Activated CD4-positive, alpha-beta memory T cell treated with anti-CD3 and anti-CD28 coated beads, Interleukin-2, amount 10 ng/mL, durations not matched to agents 7 days and 5 days (primary cell): ENCODE results near the gene CDK6. TPM values are rescaled to one million over a fixed set of nuclear protein-coding genes. Genes with fewer than 3 reads are reported as not detected.

ENCODE experiments used
- CTCF ChIA-PET: fragments of 350-600 bp; sonication (Branson Sonifier 250); formaldehyde crosslinking; loops from one replicate; lab custom pipeline; 2021; ENCODE audit warnings: antibody characterized with exemption, inconsistent platforms; lab: Charles Lee
- POLR2A ChIA-PET: fragments of 350-600 bp; sonication (Branson Sonifier 250); formaldehyde crosslinking; loops from one replicate; lab custom pipeline; 2021; ENCODE audit warnings: antibody characterized with exemption; lab: Charles Lee
- DNase-seq: peaks from one replicate; pipeline ENCODE4 v3.0.0-alpha.2; 2020
- H3K27ac Mint-ChIP-seq: one replicate; pipeline ENCODE4 v1.8.0; 2021; ENCODE audit warnings: mild to moderate bottlenecking, mixed read lengths
- H3K27me3 Mint-ChIP-seq: one replicate; pipeline ENCODE4 v1.8.0; 2021; ENCODE audit warnings: mixed read lengths
- H3K36me3 Mint-ChIP-seq: one replicate; pipeline ENCODE4 v1.8.0; 2021; ENCODE audit warnings: low read depth, mixed read lengths
- H3K4me1 Mint-ChIP-seq: one replicate; pipeline ENCODE4 v1.8.0; 2021; ENCODE audit warnings: mixed read lengths
- H3K4me3 Mint-ChIP-seq: one replicate; pipeline ENCODE4 v1.8.0; 2021; ENCODE audit warnings: mild to moderate bottlenecking, mixed read lengths
- H3K9me3 Mint-ChIP-seq: one replicate; pipeline ENCODE4 v1.8.0; 2021; ENCODE audit warnings: mixed read lengths
- total RNA-seq, 2 experiments: library from RNA; stranded (reverse); gene quantifications; one replicate each; pipeline ENCODE4 v1.2.3, GENCODE V29; 2021

CDK6 gene
- total RNA-seq, 2 experiments from 2014 or later = 105 TPM

DNA sequence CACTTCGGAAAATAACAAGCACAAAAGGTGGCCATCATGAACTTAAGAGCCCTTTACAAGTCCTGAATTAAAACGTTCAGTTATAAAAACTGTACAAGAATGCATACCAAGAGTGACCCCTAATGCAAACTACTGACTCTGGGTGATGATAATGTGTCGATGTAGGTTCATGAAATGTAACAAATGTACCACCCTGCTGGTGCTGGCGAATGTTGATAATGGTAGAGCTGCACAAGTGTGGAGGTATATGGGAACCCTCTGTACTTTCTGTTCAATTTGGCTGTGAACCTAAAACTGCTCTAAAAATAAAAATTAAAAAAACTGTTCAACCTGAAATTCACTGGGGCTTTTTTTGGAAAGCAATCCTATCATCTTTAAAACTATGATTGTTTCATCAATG lies 249.5 kb downstream of the CDK6 start:
- ChIA-PET POLR2A (interaction anchor here (1.3 kb wide), 1 partner anchor 25 kb away, joined by 3 read pairs; no protein-coding TSS in a partner anchor), CTCF (interaction anchor here (2.0 to 4.1 kb wide), 2 partner anchors 25 to 58 kb away, joined by 6 to 43 read pairs; partner anchors contain the start of genes PEX1 and RBM48)
- Mint-ChIP-seq H3K27me3 (no peaks in the 10 kb centered on the region), H3K9me3 (peaks cover 4% of the 10 kb centered on the region), H3K27ac (peak overlapping the region; percentile 57), H3K4me1 (peaks cover 60% of the 10 kb centered on the region), H3K36me3 (peaks cover 52% of the 10 kb centered on the region), H3K4me3 (no peak overlapping the region)
- no peak for DNase-seq

DNA sequence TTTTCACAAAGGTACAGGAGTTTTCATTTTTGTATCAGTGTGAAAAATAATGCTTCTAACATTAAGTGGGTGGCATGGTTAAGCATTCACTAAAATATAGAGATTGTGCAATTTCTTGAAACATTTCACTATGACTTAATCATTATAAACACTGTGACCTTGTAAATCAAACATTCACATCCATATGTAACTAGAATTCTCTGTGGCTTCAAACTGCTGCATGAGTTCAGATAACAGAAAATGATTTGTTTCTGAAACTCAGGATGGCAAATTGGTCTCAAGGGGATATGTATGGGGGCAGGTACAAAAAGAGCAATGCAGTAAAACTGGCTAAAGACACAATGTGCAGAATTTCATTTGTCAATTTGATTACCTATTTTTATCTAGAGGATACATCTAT lies 250.0 kb downstream of the CDK6 start:
- Mint-ChIP-seq H3K36me3 (peaks cover 52% of the 10 kb centered on the region), H3K27me3 (no peaks in the 10 kb centered on the region), H3K9me3 (peaks cover 4% of the 10 kb centered on the region), H3K4me1 (peaks cover 60% of the 10 kb centered on the region), H3K4me3 (no peak overlapping the region), H3K27ac (peak overlapping the region; percentile 57)
- ChIA-PET POLR2A (no interaction called here), CTCF (interaction anchor here (2.0 kb wide), 1 partner anchor 58 kb away, joined by 6 read pairs; the partner anchor contains the start of genes PEX1 and RBM48)
- no peak for DNase-seq

DNA sequence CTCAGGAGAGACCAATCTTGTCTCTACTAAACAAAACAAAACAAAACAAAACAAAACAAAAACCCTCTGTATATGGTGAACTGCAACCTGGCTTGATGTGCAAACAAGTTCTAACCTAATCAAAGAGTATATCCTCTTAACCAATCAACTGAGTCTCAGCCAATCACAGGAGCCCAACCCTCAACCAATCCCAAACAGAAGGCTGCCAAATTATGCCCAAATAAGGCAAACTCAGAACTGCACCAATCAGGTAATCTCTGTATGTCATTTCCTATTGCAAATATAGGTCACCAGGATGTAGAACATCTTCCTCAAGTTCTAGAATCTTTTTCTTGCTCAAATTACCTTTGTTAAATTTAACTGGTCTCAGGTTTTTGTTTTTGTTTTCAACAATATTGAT lies 251.4 kb downstream of the CDK6 start:
- Mint-ChIP-seq H3K9me3 (peaks cover 4% of the 10 kb centered on the region), H3K4me1 (peaks cover 58% of the 10 kb centered on the region), H3K4me3 (no peak overlapping the region), H3K27me3 (no peaks in the 10 kb centered on the region), H3K27ac (peak overlapping the region; percentile 60), H3K36me3 (peaks cover 58% of the 10 kb centered on the region)
- no peak for DNase-seq
- ChIA-PET CTCF (interaction anchor here (2.0 kb wide), 1 partner anchor 56 kb away, joined by 6 read pairs; the partner anchor contains the start of genes PEX1 and RBM48), POLR2A (interaction anchor here (1.0 kb wide), 1 partner anchor 54 kb away, joined by 3 read pairs; no protein-coding TSS in a partner anchor)

DNA sequence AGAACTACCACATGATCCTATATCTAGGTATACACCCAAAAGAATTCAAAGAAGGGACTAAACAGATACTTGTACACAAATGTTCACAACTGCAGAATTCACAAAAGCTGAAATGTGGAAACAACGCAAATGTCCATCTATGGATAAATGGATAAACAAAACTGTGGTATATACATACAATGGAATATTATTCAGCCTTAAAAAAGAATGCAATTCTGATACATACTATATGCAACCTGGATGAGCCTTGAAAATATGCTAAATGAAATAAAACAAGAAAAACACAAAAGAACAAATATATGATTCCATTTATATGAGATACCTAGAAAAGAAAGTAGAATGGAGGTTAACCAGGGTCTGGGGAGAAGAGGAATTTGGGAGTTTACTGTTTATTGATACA lies 253.4 kb downstream of the CDK6 start:
- no peak overlapping the region for H3K4me3 Mint-ChIP-seq
- peaks cover 65% of the 10 kb centered on the region for H3K36me3 Mint-ChIP-seq

DNA sequence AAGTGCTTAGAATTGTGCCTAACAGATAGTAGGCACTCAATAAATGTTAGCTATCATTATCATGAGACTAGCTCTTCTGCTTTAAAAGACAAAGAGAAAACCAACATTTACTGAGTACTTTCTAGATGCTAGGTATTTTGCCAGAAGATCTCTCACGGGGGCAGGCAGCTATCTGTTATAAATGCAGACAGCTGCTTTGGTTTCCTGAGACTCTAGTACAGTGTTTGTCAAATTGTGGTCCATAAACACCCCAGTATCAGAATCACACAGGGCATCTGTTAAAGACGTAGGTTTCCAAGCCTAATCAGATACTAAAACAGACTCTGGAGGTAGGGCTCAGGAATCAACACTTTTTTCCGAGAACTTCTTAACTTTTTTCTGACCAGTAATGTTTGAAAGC lies 260.1 kb downstream of the CDK6 start:
- no peaks in the 10 kb centered on the region for H3K9me3 Mint-ChIP-seq
- no peak overlapping the region for H3K27ac Mint-ChIP-seq
- H3K36me3 Mint-ChIP-seq = peaks cover 62% of the 10 kb centered on the region
- ChIA-PET CTCF (interaction anchor here (0.6 to 2.0 kb wide), 3 partner anchors 11 to 48 kb away, joined by 3 to 7 read pairs (median 6); partner anchors contain the start of genes FAM133B, PEX1 and RBM48), POLR2A (interaction anchor here (1.3 kb wide), 1 partner anchor 48 kb away, joined by 4 read pairs; the partner anchor contains the start of genes PEX1 and RBM48)
- no peak overlapping the region for H3K4me3 Mint-ChIP-seq
- no peaks in the 10 kb centered on the region for H3K27me3 Mint-ChIP-seq
- no peak for DNase-seq
- H3K4me1 Mint-ChIP-seq = peaks cover 9% of the 10 kb centered on the region

More for the DNA sequence above, 253.4 kb downstream of the CDK6 start:
- CTCF ChIA-PET = no interaction called here
- Mint-ChIP-seq H3K27me3 (no peaks in the 10 kb centered on the region), H3K27ac (no peak overlapping the region), H3K9me3 (peaks cover 4% of the 10 kb centered on the region), H3K4me1 (peaks cover 42% of the 10 kb centered on the region)
- POLR2A ChIA-PET = no interaction called here
- no peak for DNase-seq

DNA sequence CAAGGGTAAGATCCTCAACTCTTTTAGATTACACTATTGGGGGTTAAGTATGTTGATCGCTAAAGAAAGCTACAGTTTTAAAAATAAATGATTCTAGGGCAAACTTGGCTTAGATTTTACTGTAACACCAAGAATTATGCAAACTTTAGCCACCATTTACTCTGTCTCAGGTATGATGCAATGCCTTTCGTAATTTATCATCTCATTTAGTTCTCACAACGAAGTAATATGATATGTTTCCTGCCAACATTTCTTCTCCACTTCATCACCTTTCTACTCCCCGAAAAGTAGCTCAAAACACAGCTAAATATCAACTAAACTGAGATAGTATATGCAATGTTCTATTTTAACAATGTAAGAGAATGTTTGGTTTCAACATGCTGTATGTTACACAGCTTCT lies 267.2 kb downstream of the CDK6 start:
- no peak overlapping the region for H3K27ac Mint-ChIP-seq
- POLR2A ChIA-PET = no interaction called here

DNA sequence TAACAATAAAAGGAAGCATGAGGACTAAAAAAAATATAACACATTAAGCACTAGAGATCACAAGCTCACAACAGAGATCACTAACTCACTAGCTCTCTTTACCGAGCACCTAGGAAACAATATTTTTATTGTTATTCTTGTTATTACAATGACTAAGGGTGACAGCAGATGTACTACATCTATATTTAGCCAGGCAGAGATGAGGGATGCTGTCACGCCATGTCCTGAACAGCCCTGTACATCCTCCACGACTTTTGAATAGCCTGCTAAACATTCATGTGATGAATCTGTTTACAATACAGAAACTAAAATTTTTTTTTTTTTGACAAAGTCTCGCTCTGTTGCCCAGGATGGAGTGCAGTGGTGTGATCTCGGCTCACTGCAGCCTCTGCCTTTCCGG lies 268.9 kb downstream of the CDK6 start:
- peaks cover 2% of the 10 kb centered on the region for H3K4me1 Mint-ChIP-seq
- CTCF ChIA-PET = no interaction called here
- H3K4me3 Mint-ChIP-seq = no peak overlapping the region
- POLR2A ChIA-PET = interaction anchor here (1.1 to 1.4 kb wide), 3 partner anchors 9 to 39 kb away, joined by 3 to 4 read pairs (median 3); partner anchors contain the start of genes FAM133B, PEX1 and RBM48
- DNase-seq = no peak
- no peaks in the 10 kb centered on the region for H3K27me3 Mint-ChIP-seq
- H3K36me3 Mint-ChIP-seq = peaks cover 63% of the 10 kb centered on the region
- no peak overlapping the region for H3K27ac Mint-ChIP-seq
- no peaks in the 10 kb centered on the region for H3K9me3 Mint-ChIP-seq

More for the DNA sequence above, 267.2 kb downstream of the CDK6 start:
- no peak for DNase-seq
- CTCF ChIA-PET = no interaction called here
- H3K4me3 Mint-ChIP-seq = no peak overlapping the region
- no peaks in the 10 kb centered on the region for H3K9me3 Mint-ChIP-seq
- peaks cover 55% of the 10 kb centered on the region for H3K36me3 Mint-ChIP-seq
- H3K4me1 Mint-ChIP-seq = peaks cover 4% of the 10 kb centered on the region
- no peaks in the 10 kb centered on the region for H3K27me3 Mint-ChIP-seq

DNA sequence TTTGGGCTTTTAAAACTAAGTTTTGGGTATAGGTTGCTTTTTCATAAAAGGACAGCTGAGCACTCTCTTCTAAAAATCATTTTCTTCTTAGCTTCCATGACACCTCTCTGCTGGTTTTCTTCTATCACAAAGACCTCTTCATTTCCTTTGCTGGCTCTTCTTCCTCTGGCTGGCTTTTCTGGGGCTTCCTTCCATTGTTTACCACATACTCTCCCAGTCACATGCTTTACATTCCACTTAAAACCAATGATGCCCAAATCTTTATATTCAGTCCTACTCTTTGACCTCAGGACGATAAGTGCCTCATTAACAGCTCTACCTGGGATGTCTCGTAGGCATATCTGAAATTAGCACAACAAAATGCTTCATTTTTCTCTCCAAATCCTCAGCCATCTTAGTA lies 273.0 kb downstream of the CDK6 start:
- peaks cover 50% of the 10 kb centered on the region for H3K36me3 Mint-ChIP-seq
- ChIA-PET POLR2A (interaction anchor here (0.6 to 2.0 kb wide), 2 partner anchors 27 to 35 kb away, joined by 3 to 7 read pairs; partner anchors contain the start of genes FAM133B, PEX1 and RBM48), CTCF (interaction anchor here (0.9 kb wide), 1 partner anchor 35 kb away, joined by 3 read pairs; the partner anchor contains the start of genes PEX1 and RBM48)
- no peaks in the 10 kb centered on the region for H3K9me3 Mint-ChIP-seq
- no peak overlapping the region for H3K4me3 Mint-ChIP-seq
- H3K27ac Mint-ChIP-seq = no peak overlapping the region
- H3K4me1 Mint-ChIP-seq = no peaks in the 10 kb centered on the region
- H3K27me3 Mint-ChIP-seq = no peaks in the 10 kb centered on the region
- DNase-seq = no peak

DNA sequence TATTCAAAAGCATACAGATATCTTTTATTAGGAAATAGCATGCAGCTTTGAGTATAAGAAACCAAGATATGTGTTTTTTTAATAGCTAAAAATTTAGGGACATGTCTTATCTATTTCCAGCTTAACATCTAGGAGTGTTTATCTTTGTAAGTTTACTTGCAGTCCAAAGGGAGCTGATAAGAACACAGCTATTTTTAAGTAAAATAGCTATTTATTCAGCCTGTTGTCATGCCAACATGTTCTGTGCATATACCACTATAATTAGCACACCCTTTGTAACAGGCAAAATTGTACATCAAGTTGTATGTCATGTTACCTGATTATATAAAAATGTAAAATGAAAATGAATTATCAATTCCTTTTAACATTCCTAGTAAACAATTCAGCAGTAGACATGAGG lies 275.8 kb downstream of the CDK6 start:
- peaks cover 37% of the 10 kb centered on the region for H3K36me3 Mint-ChIP-seq
- ChIA-PET POLR2A (no interaction called here), CTCF (interaction anchor here (1.5 kb wide), 1 partner anchor 32 kb away, joined by 5 read pairs; the partner anchor contains the start of genes PEX1 and RBM48)

DNA sequence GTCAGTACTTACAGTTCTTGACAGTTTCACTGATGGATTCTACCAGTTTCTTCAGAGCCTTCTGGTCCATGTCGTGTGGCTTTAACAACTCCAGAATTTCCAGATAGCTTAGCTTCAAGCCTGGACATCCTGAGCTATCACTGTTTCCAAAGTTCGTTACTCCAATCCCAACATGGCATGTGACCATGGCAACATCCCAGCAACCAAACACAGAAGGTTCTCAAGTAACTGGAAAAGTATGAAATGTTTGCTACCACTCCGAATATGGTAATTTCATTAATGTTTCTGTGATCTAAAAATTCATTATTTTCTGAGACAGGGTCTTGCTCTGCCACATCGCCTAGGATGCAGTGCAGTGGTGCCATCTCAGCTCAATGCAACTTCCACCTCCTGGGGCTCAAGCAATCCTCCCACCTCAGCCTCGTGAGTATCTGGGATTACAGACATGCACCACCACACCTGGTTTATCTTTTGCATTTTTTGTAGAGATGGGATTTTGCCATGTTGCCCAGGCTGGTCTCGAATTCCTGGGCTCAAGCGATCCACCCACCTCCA lies 278.5 kb downstream of the CDK6 start:
- Mint-ChIP-seq H3K27ac (no peak overlapping the region), H3K36me3 (peaks cover 17% of the 10 kb centered on the region), H3K4me1 (no peaks in the 10 kb centered on the region), H3K4me3 (no peak overlapping the region), H3K27me3 (no peaks in the 10 kb centered on the region), H3K9me3 (no peaks in the 10 kb centered on the region)
- no peak for DNase-seq
- POLR2A ChIA-PET = interaction anchor here (0.7 to 1.0 kb wide), 2 partner anchors 20 to 29 kb away, joined by 3 read pairs; partner anchors contain the start of genes PEX1 and RBM48
- CTCF ChIA-PET = interaction anchor here (2.9 kb wide), 1 partner anchor 29 kb away, joined by 10 read pairs; the partner anchor contains the start of genes PEX1 and RBM48

More for the DNA sequence above, 275.8 kb downstream of the CDK6 start:
- H3K9me3 Mint-ChIP-seq = no peaks in the 10 kb centered on the region
- H3K27me3 Mint-ChIP-seq = no peaks in the 10 kb centered on the region
- no peak overlapping the region for H3K27ac Mint-ChIP-seq
- no peak for DNase-seq
- H3K4me1 Mint-ChIP-seq = no peaks in the 10 kb centered on the region
- no peak overlapping the region for H3K4me3 Mint-ChIP-seq

DNA sequence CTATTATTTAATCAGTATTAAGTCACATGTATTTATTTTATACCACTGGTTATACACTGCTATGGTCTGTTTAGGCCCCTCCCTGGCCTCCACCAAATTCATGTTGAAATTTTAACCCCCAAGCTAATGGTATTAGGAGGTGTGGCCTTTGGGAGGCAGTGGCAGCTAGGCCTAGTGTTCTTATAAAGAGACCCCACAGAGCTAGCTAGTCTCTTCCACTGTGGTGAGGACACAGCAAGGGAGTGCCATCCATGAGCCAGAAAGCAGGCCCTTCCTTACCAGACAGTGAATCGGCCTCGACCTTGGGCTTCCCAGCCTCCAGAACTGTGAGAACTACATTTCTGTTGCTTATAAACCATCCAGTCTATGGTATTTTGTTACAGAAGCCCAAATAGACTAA lies 279.1 kb downstream of the CDK6 start:
- Mint-ChIP-seq H3K9me3 (no peaks in the 10 kb centered on the region), H3K36me3 (peaks cover 15% of the 10 kb centered on the region), H3K27ac (no peak overlapping the region), H3K4me3 (no peak overlapping the region), H3K4me1 (no peaks in the 10 kb centered on the region), H3K27me3 (no peaks in the 10 kb centered on the region)
- ChIA-PET CTCF (interaction anchor here (2.9 kb wide), 1 partner anchor 29 kb away, joined by 10 read pairs; the partner anchor contains the start of genes PEX1 and RBM48), POLR2A (interaction anchor here (0.7 kb wide), 1 partner anchor 29 kb away, joined by 3 read pairs; the partner anchor contains the start of genes PEX1 and RBM48)
- no peak for DNase-seq
